Stimulated activated CD4-positive, alpha-beta T cell treated with anti-CD3 and anti-CD28 coated beads, TNF-alpha, amount 100 ng/mL, for 4 hours (primary cell): ENCODE results near the gene AP2A2.
"Not testable (repeated sequence)": the region's sequence is repeated elsewhere in the genome, so short reads cannot be mapped to it uniquely, and the experiment has no call there.

Source experiments
- DNase-seq, 3 experiments: peaks; one replicate each; pipeline ENCODE4 v3.0.0-alpha.2; 2020; ENCODE audit warnings: low read depth in 3 of 3

Gene AP2A2

GRCh38 chr11:954392-955153 is 28.9 kb downstream of the AP2A2 start:
- DNase-seq, result no peak

DNA sequence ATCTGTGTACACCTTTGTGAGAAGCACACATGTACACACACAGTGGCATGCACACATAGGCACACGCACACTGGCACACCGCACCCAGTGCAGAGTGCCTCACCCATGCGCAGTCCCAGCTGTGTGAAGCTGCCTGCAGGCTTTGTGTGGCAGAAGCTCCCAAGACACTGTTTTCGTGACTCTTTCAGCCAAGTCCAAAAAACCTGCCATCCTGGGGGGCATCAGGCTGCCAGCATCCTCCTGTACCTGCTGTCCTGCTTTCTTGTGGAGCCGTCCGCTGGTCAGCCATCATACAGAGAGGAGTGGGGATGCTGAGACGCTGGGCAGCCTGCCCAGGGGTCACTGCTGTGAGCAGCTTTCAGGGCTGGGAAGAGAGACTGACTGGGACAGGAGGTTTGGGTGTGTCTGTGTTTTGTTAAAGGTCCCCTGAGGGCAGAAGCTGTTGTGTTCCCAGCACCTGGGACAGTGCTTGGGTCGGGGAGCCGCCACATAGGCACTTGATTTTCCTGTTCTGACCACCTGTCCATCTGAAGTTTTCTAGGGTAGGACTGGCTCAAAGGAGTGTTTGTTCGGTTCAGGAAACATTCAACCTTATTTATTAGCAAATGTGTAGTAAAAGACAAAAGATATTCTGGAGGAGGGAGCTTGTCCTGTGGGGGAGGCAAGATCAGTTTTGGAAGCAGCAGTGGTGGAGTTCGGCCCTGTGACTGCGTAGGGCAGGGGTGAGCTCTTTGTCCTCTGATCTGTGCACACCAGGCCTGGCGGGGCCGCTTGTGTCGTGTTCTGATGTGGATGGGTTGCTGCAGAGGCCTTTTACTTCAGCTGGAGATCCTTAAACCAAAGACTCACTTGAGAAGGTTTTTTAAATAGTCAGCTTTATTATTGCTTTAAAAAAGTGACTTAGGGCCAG is 29.7 kb downstream of the AP2A2 start:
- DNase-seq, result no peak

- DNase-seq, result no peak
Measured at GRCh38 chr11:957212-957920, 31.7 kb downstream of the AP2A2 start.

GRCh38 chr11:958101-958500 is 32.4 kb downstream of the AP2A2 start:
- no peak for DNase-seq

GRCh38 chr11:959027-959426 is 33.4 kb downstream of the AP2A2 start:
- no peak for DNase-seq

- no peak for DNase-seq
Measured at GRCh38 chr11:959608-960007, 33.9 kb downstream of the AP2A2 start.

- not testable (repeated sequence) for DNase-seq
Measured at GRCh38 chr11:961310-961920, 35.7 kb downstream of the AP2A2 start.

- DNase-seq, result no peak
Measured at GRCh38 chr11:961921-962320, 36.3 kb downstream of the AP2A2 start.

DNA sequence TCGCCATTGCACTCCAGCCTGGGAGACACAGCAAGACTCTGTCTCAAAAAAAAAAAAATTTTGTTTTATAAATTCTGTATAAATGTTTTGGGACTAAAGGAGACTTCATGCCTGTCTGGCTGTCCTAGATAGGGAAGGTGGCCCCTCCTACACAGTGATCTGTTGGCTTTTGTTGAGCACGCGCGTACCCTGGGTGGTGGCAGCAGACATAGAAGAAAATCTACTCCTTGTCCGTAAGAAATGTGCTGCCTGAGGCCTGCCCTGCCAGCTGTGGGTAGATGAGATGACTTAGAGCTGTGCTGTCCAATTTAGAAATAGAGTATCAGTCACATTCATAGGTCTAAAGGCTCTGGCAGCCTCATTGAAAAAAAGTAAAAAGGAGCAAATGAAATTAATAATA is 37.0 kb downstream of the AP2A2 start:
- DNase-seq, result no peak

DNA sequence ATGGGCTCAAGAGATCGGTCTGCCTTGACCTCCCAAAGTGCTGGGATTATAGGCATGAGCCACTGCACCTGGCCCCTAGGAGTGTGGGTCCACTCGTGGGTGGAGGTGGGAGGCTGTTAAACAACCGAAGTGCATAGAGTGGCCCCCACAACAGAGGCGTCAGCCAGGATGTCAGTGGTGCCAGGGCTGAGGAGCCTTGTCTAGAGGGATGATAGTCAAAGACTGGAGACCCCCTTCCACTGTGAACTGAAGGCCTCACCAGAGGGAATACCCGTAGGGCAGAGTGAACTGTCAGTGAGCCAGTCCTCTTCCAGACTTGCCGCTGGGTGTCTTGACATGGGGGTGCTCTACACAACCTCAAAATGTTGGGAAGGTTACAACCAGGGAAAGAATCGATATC is 38.2 kb downstream of the AP2A2 start:
- DNase-seq, result no peak

DNA sequence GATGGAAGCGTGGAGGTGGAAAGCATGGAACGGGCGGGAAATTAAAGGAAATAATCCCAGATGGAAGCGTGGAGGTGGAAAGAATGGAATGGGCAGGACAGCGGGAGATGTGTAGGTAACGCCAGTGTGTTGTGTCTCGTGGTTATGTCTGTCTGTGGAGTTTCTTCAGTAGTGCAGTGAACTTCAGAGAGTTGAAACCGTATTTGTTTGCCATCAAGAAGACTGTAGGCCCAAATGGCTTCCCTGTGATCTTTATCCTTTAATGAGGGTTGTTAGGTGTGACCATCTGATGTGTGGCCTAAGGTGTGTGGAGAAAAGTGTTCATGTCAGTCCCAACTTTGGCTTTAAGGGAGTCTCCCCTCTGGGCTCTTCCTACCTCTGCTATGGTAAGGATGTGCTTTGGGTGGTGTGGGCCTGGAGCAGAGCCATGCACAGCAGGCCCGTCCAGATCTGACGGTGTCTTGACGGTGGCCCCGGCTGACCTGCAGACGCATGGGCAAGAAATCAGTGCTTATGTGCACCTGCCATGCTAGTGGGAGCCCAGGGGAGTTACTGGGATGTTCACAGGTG is 39.6 kb downstream of the AP2A2 start:
- DNase-seq, result no peak

GRCh38 chr11:967995-968751 is 42.5 kb downstream of the AP2A2 start:
- no peak for DNase-seq

- no peak for DNase-seq
Measured at GRCh38 chr11:968822-969221, 43.2 kb downstream of the AP2A2 start.

DNA sequence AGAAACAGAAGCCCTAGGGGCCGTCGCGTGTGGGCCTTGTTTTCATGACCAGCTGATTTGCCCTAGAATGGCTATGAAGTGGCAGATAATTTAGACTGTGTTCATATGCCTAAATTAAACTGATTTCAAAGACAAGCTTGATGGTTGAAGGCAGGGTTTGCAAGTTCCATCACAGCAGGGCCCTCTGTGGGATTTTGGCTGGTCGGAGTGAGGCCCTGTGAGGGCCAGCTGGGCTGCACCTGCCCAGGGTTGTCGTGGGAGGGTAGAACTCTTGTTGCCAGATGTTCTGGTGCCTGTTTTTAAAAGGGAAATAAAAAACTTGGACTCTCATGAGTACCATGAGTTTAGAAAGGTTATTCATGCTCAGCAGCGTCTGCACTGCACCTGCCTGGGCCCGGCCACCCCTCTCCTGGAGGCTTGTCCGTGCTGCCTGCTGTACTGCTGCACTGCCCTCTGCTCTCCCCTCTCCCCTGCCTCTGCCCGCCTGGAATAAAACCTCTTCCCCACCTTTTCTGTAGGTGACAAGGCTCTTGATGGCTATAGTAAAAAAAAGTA is 44.1 kb downstream of the AP2A2 start:
- DNase-seq, result no peak

DNA sequence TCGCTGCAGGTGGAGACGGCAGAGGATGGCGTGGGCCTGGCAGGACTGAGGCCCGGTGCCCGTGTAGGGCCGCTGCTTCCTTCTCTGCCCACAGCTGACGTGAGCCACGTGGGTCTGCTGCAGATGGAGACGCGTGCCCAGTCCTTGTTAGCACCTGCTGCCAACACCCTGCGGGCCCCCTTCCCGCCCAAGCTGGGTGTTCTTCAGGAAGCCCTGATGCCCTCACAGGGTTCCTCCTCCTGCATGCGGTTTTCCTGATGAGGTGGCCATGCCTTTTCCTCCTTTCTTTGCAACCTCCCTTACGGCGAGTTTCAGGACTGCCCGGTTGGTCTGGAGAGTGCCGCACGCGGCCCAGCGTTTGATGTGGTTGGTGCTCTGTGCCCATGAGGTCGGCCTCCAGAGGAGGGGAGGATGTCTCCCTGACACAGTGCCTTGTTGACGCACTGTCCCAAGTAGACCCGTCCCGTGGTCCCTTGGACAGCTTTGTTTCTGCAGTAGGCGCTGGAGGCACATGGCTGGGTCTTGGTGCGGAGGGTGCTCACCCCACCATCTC is 44.7 kb downstream of the AP2A2 start:
- DNase-seq, result no peak

GRCh38 chr11:971092-971690 is 45.5 kb downstream of the AP2A2 start:
- no peak for DNase-seq

GRCh38 chr11:971731-972365 is 46.2 kb downstream of the AP2A2 start:
- no peak for DNase-seq

GRCh38 chr11:972523-973211 is 47.0 kb downstream of the AP2A2 start:
- DNase-seq, result no peak

DNA sequence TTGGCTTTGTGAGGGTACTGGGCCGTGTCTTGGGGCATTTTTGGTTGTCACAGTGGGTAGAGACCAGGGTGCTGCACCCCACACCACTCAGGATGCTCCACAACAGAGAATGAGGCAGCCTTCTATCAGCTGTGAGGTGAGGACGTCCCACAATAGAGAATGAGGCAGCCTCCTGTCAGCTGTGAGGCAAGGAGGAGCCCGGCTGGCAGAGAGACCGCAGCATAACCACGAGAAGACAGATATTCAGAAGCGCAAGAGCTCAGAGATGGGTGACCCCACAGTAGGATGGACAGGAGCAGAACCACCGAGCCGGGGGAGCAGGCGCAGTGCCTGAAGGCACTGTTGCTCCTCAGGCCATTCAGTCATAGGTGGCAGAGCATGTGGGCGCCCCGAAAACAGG is 47.6 kb downstream of the AP2A2 start:
- DNase-seq, result no peak
